ENCODE results near the gene PRDM4. TPM values are rescaled to one million over a fixed set of nuclear protein-coding genes. Genes with fewer than 3 reads are reported as not detected.
"Not testable (repeated sequence)": the region's sequence is repeated elsewhere in the genome, so short reads cannot be mapped to it uniquely, and the experiment has no call there.

The PRDM4 gene
- total RNA-seq, 1 donor from 2014 or later, result 9.9 TPM

GRCh38 chr12:107705522-107705921, 55.4 kb downstream of the PRDM4 start:
- not testable (repeated sequence) for H3K27me3 ChIP-seq (ENCODE audit: control insufficient read depth in 3 of 3, insufficient read depth in 3 of 3, low read length in 3 of 3); H3K4me3 ChIP-seq (ENCODE audit: low read length in 3 of 3); H3K27ac ChIP-seq (ENCODE audit: low read depth, low read length); H3K9ac ChIP-seq (ENCODE audit: low read depth in 1 of 3, low read length in 3 of 3); H3K9me3 ChIP-seq (ENCODE audit: control insufficient read depth in 3 of 3, low read length in 3 of 3); H3K4me1 ChIP-seq (ENCODE audit: control insufficient read depth in 3 of 3, insufficient read depth in 3 of 3, low read length in 3 of 3)
- H3K36me3 ChIP-seq (ENCODE audit: control insufficient read depth in 3 of 3, insufficient read depth in 3 of 3, low read length in 3 of 3), result peaks cover 50 to 73% (median 61%) of the 10 kb centered on the region in 3 donors

- H3K9me3 ChIP-seq (ENCODE audit: control insufficient read depth in 3 of 3, low read length in 3 of 3), result no peaks in the 10 kb centered on the region
- H3K4me1 ChIP-seq (ENCODE audit: control insufficient read depth in 3 of 3, insufficient read depth in 3 of 3, low read length in 3 of 3), result no peaks in the 10 kb centered on the region
- H3K36me3 ChIP-seq (ENCODE audit: control insufficient read depth in 3 of 3, insufficient read depth in 3 of 3, low read length in 3 of 3), result peaks cover 51 to 74% (median 67%) of the 10 kb centered on the region in 3 donors
- no peak overlapping the region for H3K4me3 ChIP-seq (ENCODE audit: low read length in 3 of 3)
- no peak overlapping the region for H3K9ac ChIP-seq (ENCODE audit: low read depth in 1 of 3, low read length in 3 of 3)
- no peak overlapping the region for H3K27ac ChIP-seq (ENCODE audit: low read depth, low read length)
- no peaks in the 10 kb centered on the region for H3K27me3 ChIP-seq (ENCODE audit: control insufficient read depth in 3 of 3, insufficient read depth in 3 of 3, low read length in 3 of 3)
These were observed 56.9 kb downstream of the PRDM4 start for GRCh38 chr12:107704041-107704440.

- Histone ChIP-seq H3K4me3 (ENCODE audit: low read length in 3 of 3) (no peak overlapping the region), H3K9me3 (ENCODE audit: control insufficient read depth in 3 of 3, low read length in 3 of 3) (no peaks in the 10 kb centered on the region), H3K9ac (ENCODE audit: low read depth in 1 of 3, low read length in 3 of 3) (no peak overlapping the region), H3K27ac (ENCODE audit: low read depth, low read length) (no peak overlapping the region), H3K4me1 (ENCODE audit: control insufficient read depth in 3 of 3, insufficient read depth in 3 of 3, low read length in 3 of 3) (no peaks in the 10 kb centered on the region), H3K36me3 (ENCODE audit: control insufficient read depth in 3 of 3, insufficient read depth in 3 of 3, low read length in 3 of 3) (peaks cover 45 to 79% (median 74%) of the 10 kb centered on the region in 3 donors), H3K27me3 (ENCODE audit: control insufficient read depth in 3 of 3, insufficient read depth in 3 of 3, low read length in 3 of 3) (no peaks in the 10 kb centered on the region)
These were observed 58.8 kb downstream of the PRDM4 start for GRCh38 chr12:107702106-107702505.

- H3K9me3 ChIP-seq (ENCODE audit: control insufficient read depth in 3 of 3, low read length in 3 of 3); H3K27ac ChIP-seq (ENCODE audit: low read depth, low read length); H3K9ac ChIP-seq (ENCODE audit: low read depth in 1 of 3, low read length in 3 of 3); H3K27me3 ChIP-seq (ENCODE audit: control insufficient read depth in 3 of 3, insufficient read depth in 3 of 3, low read length in 3 of 3); H3K4me1 ChIP-seq (ENCODE audit: control insufficient read depth in 3 of 3, insufficient read depth in 3 of 3, low read length in 3 of 3); H3K4me3 ChIP-seq (ENCODE audit: low read length in 3 of 3): not testable (repeated sequence)
- H3K36me3 ChIP-seq (ENCODE audit: control insufficient read depth in 3 of 3, insufficient read depth in 3 of 3, low read length in 3 of 3), result peaks cover 44 to 84% (median 84%) of the 10 kb centered on the region in 3 donors
These were observed 65.2 kb downstream of the PRDM4 start for GRCh38 chr12:107695772-107696171.

GRCh38 chr12:107685360-107686248, 75.3 kb downstream of the PRDM4 start, which contains the start of gene PWP1:
TSS of gene PWP1 (plus strand) at chr12:107685799. CDS start at chr12:107685900, 101 bp downstream.
- Histone ChIP-seq H3K27me3 (ENCODE audit: control insufficient read depth in 3 of 3, insufficient read depth in 3 of 3, low read length in 3 of 3) (peaks cover 0 to 5% (median 0%) of the 10 kb centered on the region in 3 donors), H3K4me1 (ENCODE audit: control insufficient read depth in 3 of 3, insufficient read depth in 3 of 3, low read length in 3 of 3) (peaks cover 9 to 19% (median 10%) of the 10 kb centered on the region in 3 donors), H3K36me3 (ENCODE audit: control insufficient read depth in 3 of 3, insufficient read depth in 3 of 3, low read length in 3 of 3) (peaks cover 18 to 23% (median 21%) of the 10 kb centered on the region in 3 donors), H3K4me3 (ENCODE audit: low read length in 3 of 3) (peak within 1 kb of the TSS; percentile 95 to 100 (median 97)), H3K9me3 (ENCODE audit: control insufficient read depth in 3 of 3, low read length in 3 of 3) (no peaks in the 10 kb centered on the region), H3K27ac (ENCODE audit: low read depth, low read length) (peak within 1 kb of the TSS; percentile 58), H3K9ac (ENCODE audit: low read depth in 1 of 3, low read length in 3 of 3) (peak within 1 kb of the TSS; percentile 95 to 100 (median 96))

DNA sequence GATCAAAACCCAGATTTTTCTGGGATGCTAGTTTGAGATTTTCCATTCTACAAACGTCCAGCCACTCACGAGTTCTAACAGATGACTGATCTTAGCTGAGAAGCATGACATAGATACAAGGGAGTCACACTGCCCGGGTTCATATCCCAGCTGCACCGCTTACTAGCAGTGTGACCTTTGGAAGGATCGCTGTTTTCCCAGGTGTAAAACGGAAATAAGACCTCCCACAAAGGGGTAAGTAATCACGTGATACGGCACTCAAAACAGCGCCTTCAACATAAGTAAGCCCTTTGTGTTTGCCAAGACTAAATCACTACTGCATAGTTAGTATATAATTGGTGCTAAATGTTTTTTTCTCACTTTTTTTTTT, 76.0 kb downstream of the PRDM4 start:
- Histone ChIP-seq H3K27me3 (ENCODE audit: control insufficient read depth in 3 of 3, insufficient read depth in 3 of 3, low read length in 3 of 3) (peaks cover 0 to 8% (median 2%) of the 10 kb centered on the region in 3 donors), H3K9ac (ENCODE audit: low read depth in 1 of 3, low read length in 3 of 3) (peak overlapping the region; percentile 95 to 100 (median 96)), H3K4me1 (ENCODE audit: control insufficient read depth in 3 of 3, insufficient read depth in 3 of 3, low read length in 3 of 3) (peaks cover 9 to 19% (median 10%) of the 10 kb centered on the region in 3 donors), H3K9me3 (ENCODE audit: control insufficient read depth in 3 of 3, low read length in 3 of 3) (no peaks in the 10 kb centered on the region), H3K4me3 (ENCODE audit: low read length in 3 of 3) (peak overlapping the region; percentile 95 to 100 (median 97)), H3K36me3 (ENCODE audit: control insufficient read depth in 3 of 3, insufficient read depth in 3 of 3, low read length in 3 of 3) (peaks cover 12 to 17% (median 15%) of the 10 kb centered on the region in 3 donors), H3K27ac (ENCODE audit: low read depth, low read length) (peak overlapping the region; percentile 58)

DNA sequence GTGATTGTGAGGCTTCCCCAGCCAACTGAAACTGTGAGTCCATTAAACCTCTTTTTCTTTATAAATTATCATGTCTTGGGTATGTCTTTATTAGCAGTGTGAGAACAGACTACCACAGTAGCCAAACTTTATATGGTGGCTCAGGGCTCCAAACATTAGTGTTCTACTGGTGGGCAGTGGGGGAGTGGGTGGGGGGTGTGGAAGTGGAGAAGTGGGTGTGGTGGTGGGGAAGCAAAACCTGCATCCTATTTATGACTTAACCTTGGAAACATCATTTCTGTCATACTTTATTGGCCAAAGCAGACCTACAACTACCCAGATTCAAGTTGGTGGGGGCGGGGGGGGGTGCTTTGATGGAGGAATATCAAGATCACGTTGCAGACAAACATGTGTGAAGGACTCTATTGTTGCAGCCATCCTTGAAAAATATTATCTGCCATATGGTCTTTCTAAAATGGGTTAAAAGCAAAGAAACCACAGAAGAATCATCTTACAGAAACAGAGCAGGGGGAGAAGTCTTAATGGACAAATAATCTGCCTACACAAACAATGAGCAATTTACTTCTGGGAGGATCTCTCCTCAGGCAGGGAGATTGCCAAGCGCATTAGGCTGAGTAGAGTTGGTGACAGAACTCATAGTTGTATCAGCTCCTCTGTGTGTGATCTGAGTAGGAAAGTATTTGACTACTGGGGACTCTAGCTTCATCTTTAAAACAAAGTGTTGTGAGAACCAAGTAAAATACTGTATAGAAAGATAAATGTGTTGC, 76.7 kb downstream of the PRDM4 start:
- Histone ChIP-seq H3K4me3 (ENCODE audit: low read length in 3 of 3) (peak overlapping the region in 1 of 3 donors; percentile 97), H3K27ac (ENCODE audit: low read depth, low read length) (no peak overlapping the region), H3K4me1 (ENCODE audit: control insufficient read depth in 3 of 3, insufficient read depth in 3 of 3, low read length in 3 of 3) (peaks cover 9 to 19% (median 10%) of the 10 kb centered on the region in 3 donors), H3K9me3 (ENCODE audit: control insufficient read depth in 3 of 3, low read length in 3 of 3) (no peaks in the 10 kb centered on the region), H3K9ac (ENCODE audit: low read depth in 1 of 3, low read length in 3 of 3) (no peak overlapping the region), H3K36me3 (ENCODE audit: control insufficient read depth in 3 of 3, insufficient read depth in 3 of 3, low read length in 3 of 3) (peaks cover 10 to 11% (median 11%) of the 10 kb centered on the region in 3 donors), H3K27me3 (ENCODE audit: control insufficient read depth in 3 of 3, insufficient read depth in 3 of 3, low read length in 3 of 3) (peaks cover 0 to 9% (median 2%) of the 10 kb centered on the region in 3 donors)

Other genes with a start within 250 kb of the PRDM4 start
- gene PWP1, start 75.3 kb downstream of the PRDM4 start, total RNA-seq, result 38.1 TPM
- not detected for gene ASCL4, start 13.6 kb upstream of the PRDM4 start, total RNA-seq